HG02970 (cell line): ENCODE results near the gene USH2A.
"Not testable (repeated sequence)": the region's sequence is repeated elsewhere in the genome, so short reads cannot be mapped to it uniquely, and the experiment has no call there.

Source experiments
- ATAC-seq: cut with Tn5 transposase; IDR thresholded peaks from one replicate; pipeline ENCODE4 v1.9.1; 2021; ENCODE audit warnings: mild to moderate bottlenecking, moderate library complexity, moderate number of reproducible peaks; ENCODE audit not compliant: unreplicated experiment, low FRiP score

Gene USH2A

DNA sequence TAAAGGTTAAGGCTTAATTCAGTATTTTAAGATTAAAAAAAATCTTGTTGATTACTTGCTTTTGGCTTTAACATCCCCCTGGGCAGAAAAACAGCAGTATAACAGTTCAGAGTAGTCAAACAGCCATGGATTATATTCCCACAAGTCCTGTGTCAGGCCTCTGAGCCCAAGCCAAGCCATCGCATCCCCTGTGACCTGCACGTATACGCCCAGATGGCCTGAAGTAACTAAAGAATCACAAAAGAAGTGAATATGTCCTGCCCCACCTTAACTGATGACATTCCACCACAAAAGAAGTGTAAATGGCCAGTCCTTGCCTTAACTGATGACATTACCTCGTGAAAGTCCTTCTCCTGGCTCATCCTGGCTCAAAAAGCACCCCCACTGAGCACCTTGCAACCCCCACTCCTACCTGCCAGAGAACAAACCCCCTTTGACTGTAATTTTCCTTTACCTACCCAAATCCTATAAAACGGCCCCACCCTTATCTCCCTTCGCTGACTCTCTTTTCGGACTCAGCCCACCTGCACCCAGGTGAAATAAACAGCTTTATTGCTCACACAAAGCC lies 277.7 kb downstream of the USH2A start:
- not testable (repeated sequence) for ATAC-seq

DNA sequence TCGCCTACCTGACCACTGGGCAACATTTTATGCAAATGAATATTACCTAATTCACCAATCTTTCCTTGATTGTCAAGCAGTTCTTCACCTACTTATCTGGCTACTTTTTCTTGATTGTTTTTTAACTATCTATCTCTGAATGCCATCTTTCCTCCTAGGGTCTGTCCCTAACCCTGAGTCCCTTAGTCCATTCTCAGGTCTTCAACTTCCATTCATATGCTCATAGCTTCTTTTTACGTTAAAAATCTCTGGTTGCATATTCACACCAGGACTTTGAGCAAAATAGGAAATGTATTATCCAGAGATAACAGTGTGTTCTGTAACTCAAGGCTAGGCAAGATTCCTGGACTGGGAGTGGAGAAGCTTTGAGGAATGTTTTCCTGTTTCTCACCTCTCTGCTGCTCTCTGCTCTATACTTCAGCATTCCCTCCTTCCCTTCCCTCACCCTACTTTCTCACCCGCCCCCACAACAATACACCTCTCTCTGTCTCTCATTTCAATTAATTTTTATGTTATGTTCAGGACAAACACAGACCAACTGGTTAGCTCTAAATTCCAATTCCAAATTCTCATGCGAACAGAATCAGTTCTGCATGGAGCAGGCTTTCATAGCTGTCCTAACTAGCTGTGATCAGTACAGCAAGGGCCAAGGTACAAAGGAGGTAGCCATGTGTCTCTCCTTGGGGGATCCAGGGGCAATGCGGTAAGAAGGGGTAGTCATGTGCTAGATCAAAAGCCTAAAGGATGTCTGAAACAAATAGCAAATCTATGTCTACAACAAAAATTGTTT lies 278.4 kb downstream of the USH2A start:
- ATAC-seq, result no peak

DNA sequence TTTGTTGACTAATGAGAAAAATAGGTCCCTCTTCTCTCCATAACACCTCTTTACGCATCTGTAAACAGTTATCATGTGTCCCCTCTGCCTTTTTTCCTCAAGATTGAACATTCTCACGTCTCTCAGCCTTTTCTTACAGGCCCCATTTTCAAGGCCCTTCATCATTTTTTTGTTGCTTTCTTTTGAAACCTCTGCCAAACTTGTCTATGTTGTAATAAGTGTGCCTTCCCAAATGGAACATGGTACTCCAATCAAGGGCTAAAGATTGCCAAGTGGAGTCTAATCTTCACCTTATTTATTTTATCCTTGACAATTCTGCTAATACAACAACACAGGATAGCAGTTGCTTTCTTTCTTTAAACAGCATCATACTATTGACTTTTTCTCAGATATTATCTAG lies 280.3 kb downstream of the USH2A start:
- ATAC-seq, result no peak

DNA sequence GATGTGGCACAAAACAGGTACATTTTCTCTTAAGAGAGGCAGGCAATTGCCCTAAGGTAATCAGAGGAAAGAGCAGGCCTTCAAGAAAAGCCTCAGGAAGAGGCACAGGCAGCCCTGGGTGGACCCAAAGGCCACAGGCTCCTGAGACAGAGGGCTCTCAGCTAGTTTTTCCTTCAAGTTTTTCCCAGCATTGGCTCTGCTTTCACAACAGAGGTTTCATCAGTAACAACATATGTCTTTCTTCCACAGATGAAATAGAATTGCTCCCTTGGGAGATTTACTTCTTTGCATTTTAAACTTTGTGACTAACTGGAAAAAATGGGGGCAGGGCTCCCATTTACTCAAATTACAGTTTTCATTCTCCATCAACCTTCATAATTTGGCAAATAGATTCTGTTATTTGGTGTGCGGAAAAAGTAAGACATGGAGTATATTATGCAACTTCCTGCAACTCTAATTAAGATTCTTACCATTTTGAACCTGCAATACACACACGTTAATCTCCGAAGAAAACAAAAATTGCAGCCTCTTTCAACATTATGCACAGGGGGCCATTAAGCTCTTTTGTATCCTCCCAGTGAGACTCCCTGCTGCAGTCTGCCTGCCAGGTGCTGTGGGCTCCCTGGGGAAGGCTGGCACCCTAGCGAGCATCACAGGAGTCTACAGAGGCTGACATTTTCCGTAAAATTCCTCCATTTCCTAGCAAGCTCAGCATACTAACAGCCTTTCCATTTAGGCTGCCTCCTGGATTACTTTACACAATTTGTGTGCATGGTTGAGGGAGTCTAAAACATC lies 282.3 kb downstream of the USH2A start:
- ATAC-seq, result no peak

DNA sequence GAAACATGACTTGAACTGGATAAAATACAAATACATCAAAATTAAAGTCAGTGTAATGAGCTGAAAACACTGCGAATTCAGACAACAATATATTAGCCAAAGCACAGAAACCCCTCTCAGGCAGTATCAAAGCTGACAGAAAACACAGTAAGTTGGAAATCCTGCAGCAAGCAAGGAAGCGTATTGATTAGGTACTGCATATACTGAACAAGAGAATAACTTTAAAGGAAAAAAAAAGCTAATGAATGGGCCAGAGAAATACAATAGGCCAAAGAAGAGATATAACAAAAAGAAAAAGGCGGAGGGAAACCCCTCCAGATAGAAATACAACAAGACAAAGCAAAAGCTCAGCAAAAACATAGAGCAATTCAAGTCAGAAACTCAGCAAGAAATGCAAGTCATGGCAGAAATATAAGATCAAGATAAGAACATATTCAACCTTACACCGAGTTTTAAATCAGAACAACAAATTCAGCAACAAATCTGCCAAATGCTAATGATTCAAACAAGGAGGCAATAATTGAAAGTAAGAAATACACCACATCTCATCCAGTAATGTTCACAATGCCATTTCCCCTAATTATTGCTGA lies 299.0 kb downstream of the USH2A start:
- no peak for ATAC-seq

DNA sequence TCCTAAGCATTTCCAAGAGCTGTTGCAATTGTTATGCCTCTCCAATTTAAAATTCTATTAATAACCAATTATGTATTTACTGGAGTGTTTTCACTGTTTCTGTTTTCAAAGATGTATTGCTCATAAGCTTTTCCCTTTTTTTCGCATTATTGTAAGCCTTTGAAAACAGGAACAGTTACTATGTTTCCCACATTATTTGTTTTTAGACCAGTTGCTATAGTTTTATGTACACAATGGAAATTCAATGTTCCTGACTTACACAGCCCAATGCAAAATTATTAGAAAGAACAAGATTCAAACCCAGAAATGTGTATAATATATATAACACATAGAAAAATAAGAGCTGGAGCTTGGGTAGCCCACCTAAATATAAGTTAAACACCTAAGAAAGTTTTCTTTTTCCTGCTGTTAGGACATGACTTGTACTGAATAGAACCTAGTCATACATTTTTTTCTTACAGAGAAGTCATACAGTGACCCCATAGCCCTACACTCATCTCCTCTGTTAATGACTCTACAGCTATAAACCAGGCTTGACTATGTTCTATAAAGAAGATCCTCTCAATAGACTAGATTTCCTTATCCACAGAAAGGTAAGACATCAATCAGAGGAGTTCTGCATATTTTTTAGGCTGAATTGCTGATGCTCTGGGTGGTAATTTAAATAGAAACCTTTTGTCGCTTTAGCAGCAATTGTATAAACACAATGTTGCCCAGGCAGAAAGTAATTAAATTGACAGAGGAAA lies 299.6 kb downstream of the USH2A start:
- no peak for ATAC-seq

DNA sequence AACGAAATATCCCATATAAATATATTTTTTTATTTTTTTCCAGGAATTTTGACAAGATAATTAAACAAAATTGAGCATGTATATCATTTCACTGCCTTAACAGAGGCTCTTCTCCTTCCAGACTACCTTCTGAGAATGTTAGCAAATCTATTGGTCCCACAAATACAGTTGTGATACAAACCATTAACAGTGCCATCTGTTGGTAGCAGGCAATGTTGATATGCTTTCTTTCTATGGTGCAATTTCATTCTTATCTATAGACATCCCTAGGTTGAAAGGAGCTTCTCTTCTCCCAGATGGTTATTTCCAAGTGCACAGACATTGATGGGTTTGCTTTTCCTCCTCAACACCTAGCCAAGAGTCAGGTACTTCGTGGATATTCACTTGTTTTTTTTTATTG lies 303.6 kb downstream of the USH2A start:
- no peak for ATAC-seq

DNA sequence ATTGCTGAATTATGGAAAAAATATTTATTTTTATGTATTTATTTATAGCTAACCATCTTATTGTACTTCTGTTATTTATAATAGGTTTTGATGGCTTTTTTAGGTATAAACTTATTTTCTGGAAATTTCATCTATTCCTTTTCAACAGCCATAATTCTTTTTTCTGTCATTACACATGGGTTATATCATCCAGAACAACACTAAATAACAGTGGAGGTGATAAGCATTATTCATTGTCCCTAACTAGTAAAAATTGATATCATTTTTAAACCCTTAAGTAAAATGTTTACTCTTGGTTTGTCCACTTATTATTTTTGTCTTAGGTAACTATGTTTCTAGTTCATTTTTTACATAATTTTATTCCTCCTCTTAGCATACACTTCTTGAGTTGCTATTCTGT lies 309.1 kb downstream of the USH2A start:
- ATAC-seq, result no peak

DNA sequence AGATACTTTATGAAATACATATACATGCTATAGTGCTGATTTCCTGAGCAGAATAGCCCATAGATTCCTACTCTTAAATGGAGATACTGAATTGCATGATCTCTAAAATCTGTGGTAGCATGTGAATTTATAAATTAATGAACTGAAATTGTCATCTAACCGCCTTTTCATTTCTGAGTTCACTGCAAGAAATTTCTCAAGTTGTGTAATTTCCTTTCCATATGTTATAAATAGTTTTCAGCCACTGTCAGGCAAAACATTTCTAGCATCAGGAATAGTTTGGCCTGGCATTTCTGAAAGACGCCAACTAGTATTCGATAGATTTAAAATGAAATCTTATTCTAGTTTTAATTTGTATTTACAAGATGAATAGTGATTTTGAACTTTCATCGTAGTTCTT lies 310.1 kb downstream of the USH2A start:
- ATAC-seq, result no peak

DNA sequence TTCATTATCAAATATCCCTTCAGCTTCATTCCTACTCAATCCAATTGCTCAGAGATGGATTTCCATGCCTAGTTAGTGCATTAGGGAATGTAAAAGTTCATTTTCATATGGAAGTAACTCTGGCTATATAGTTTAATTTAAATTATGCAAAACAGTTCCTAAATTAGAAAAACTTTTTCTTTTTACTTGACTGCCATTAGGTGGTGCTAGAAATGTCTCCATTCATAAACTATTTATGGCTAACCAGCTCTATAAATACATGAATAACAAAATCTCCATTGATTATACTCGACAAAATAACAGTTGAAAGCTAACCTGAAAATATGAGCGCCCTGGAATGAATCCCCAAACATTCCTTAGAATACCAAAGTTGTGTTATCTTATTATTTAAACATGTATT lies 311.4 kb downstream of the USH2A start:
- no peak for ATAC-seq

DNA sequence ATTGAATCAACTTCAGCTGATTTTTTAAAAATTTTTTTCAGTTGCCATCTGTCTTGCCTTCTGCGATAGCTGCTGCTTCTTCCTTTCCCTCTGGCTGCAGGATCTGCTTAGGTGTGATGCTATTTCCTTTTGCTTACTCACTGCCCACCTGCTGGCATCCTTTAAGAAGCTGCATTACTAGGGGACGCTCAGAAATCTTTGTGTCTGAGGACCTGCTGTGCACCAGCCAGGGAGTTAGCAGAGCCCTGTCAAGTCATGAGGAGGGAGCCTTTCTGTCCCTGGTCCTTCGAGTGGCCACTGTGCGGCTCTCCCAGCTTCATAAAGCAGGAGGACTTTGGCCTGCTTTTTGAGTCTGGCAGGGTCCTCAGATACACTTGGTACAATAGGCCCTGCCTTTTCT lies 327.8 kb downstream of the USH2A start:
- no peak for ATAC-seq

DNA sequence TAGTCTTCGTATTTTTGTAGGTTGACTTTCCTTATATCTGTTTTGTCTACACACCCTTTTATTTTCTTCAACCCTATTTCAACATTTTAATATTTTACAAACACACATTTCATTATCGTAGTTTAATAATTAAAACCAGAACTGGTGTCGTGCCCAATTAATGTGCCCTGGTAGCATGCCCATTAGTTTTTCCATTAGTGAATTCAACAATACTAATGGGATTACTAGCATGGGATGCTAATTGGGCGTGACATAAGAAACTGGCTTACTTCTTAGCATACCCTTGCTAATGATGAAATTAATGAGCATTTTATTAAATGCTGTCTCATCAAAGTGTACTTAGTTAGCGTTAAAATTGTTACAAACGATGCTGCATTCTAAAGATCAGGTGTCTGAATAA lies 332.7 kb downstream of the USH2A start:
- ATAC-seq, result no peak

DNA sequence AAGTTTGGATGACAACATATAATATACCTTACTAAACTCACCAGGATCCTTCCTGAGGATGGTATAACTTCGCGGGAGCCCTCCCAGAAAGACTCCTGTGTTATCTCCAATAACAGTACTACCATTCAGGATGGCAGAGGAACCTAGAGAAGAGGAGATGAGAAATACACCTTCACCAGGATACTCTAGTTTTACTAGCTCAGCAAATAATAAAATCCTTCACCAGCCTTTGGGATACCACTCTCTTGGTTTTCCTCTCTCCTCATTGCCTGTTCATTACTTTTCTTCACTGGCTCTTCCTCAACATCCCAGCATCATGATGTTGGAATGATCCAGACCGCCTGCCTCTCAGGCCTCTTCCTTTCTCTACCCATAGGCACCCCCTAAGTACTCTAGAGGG lies 336.6 kb downstream of the USH2A start:
- no peak for ATAC-seq

DNA sequence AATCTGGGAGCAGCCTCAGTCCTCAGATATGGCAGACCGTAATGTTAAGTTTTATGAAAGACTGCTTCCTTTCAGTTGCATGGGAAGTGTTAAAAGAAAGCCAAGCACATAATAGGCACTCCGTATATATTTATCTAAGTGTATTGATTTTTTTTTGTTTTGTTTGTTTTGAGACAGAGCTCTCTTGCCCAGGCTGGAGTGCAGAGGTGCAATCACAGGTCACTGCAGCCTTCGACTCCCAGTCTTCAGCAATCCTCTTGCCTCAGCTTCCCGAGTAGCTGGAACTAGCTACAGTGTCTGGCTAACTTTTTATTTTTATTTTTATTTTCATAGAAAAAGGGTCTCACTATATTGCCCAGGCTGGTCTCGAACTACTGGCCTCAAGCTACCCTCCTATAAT lies 341.8 kb downstream of the USH2A start:
- ATAC-seq, result no peak

DNA sequence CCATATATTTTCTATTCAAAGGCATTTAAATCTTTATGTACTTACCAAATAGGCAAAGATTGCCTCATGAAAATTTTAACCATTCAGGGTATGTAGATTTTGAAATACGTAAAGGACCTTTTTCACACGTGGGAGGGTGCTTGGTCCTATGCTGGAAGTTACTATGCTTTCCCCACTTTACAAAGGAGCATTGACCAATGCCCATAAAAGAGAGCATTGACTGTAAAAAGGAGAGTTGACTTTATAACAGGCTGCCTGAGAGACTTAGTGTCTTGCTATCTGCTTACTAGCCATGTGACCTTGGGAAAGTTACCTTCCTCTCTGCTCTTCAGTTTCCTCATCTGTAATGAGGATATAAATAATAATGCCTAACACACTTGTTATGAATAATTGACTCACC lies 346.5 kb downstream of the USH2A start:
- ATAC-seq, result no peak

DNA sequence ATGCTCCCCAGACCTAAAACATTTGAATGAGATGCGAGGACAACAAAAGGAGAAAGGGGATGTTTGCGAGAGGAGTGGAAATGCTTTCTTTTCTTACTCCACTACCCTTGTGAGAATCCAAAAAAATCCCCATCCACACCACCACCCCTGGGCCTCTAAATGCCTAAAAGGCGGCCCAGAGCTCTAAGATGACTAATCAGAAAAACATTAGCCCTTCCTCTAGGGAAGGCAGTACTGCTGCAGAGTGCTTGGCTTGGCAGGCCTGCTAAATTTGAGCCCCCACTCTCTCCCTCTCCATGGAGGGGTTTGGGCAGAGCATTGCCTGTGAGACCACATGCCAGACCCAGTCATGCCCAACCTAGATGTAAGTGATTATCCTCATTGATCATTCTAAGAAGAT lies 347.9 kb downstream of the USH2A start:
- ATAC-seq, result no peak

DNA sequence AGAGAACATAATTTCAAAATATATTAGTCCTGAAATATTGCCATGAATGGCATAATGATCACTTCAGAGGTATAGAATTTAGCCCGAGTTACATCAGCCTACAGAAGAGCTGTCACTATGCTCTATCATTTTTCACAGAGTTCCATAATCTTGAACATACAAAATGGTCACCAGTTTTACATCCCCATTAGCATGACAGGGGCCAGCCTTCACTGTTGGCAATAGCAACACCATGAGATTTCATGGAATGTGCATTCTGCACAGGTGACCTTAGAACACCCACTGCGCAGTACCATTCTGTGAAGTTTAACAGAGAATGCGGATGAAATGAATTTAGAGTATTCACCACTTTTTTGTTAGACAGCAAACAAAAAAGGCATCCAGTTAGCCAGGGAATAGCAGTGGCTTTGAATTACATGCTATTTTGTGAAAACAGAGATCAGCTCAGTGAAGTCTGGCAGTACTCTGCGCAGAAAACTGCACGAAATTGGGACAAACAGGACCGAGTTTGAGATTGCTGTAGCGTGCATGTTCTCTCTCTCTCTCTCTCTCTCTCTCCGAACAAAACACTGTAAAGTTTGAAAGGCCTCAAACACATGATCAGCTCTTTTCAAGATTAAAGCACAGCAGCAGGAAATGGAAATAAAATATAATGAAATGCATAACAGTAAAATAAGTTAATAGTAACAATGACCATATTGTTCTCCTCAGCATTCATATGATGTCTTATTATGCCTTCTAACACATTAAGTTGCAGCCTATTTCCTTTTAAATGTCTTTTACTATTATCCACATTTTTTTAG lies 349.3 kb downstream of the USH2A start:
- ATAC-seq, result no peak

DNA sequence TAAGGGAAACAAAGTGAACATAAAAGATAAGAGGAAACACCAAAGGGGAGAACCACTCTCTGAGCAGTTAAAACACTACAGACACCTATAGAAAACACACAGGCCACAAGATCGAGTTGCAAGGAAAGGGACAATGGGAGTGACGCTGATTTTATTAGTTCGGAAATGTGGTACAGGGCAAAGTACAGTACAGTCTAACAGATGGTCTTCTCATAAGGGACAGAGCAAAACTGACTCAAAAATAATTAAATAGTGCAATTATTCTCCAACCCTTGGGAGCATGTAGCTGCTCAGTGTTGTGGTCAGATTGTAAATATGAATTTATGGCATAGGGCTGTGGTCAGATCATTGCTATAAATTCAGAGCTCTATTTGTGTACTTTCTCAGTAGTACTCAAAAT lies 352.0 kb downstream of the USH2A start:
- no peak for ATAC-seq

DNA sequence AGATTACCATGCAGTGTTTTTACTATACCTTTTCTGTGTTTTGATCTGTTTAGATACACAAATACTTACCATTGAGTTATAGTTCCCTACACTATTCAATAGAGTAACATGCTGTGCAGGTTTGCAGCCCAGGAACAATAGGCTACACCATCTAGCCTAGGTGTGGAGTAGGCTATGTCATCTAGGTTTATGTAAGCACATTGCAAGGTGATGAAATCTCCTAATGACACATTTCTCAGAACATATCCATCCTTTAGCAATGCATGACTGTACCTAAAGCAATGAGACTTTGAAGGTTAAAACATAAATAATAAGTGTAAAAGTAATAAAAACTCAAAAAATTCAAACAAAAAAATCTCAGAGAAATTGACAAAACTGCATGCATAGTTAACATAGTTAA lies 358.6 kb downstream of the USH2A start:
- ATAC-seq, result no peak

DNA sequence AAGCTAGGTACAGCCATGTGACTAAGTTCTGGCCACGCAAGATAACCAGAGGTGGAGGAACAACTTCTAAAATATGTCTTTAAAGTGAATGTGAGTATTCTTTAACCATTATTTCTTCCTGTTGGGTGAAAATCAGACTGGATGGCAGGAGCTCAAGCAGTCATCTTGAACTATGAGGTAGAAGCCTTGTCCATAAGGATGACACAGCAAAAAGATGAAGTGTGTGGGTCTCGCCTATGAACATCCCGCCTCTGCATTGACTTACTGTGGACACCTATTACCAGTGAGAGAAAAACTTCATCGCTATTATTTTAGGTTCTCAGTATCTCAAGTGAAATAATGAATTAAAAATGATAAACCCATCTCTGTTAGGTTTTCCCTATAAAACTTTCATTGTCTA lies 365.3 kb downstream of the USH2A start:
- ATAC-seq, result no peak
